GM12891 (cell line): ENCODE measurements around the gene XRCC2.

Source experiments
- POLR2A ChIP-seq: IDR thresholded peaks from 2 replicates; pipeline ENCODE4 v1.6.1; 2011; ENCODE audit warnings: low read depth, low read length, control low read depth
- POLR2AphosphoS5 ChIP-seq: IDR thresholded peaks from 2 replicates; pipeline ENCODE4 v1.6.1; 2011; ENCODE audit warnings: low read depth, low read length, control low read depth
- POU2F2 ChIP-seq: IDR thresholded peaks from 2 replicates; pipeline ENCODE4 v1.6.1; 2011; ENCODE audit warnings: low read depth, mild to moderate bottlenecking, control low read depth, low read length, moderate library complexity
- TAF1 ChIP-seq: IDR thresholded peaks from 2 replicates; pipeline ENCODE4 v1.6.1; 2011; ENCODE audit warnings: low read depth, low read length, control low read depth

DNA sequence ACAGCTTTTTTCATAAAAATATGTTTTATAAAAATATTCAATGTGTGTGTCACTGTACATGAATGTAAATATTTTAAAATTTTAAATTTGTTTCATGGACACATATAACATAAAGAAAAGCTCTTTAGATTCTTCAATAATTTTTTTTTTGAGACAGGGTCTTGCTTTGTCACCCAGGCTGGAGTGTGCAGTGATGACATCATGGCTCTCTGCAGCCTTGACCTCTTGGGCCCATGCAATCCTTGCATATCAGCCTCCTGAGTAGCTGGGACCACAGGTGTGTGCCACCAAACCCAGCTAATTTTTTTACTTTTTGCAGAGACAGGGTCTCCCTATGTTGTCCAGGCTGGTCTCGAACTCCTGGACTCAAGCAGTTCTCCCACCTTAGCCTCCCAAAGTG lies 9.9 kb downstream of the XRCC2 start:
- no peak for TF ChIP-seq POLR2A
- no peak for TF ChIP-seq POLR2AphosphoS5
- no peak for TF ChIP-seq TAF1
- no peak for TF ChIP-seq POU2F2
